Breast epithelium (tissue), 3 donors: Measurements from ENCODE around the gene SHB.

Experiments used
- CTCF ChIP-seq, 3 donors: fragments of 450-650 bp; IDR thresholded peaks; one replicate each; pipeline ENCODE4 v1.5.1; 2016 to 2017; ENCODE audit warnings: antibody characterized with exemption in 3 of 3, mild to moderate bottlenecking in 3 of 3, moderate library complexity in 3 of 3
- POLR2A ChIP-seq: fragments of 450-650 bp; IDR thresholded peaks from one replicate; pipeline ENCODE4 v1.6.1; 2016; ENCODE audit warnings: antibody characterized with exemption, mild to moderate bottlenecking, moderate library complexity
- POLR2AphosphoS5 ChIP-seq, 3 donors: sonication (generic); formaldehyde crosslinking; IDR thresholded peaks; one replicate each; pipeline ENCODE4 v1.6.1; 2017; ENCODE audit warnings: antibody characterized with exemption in 3 of 3

- TF ChIP-seq CTCF (IDR thresholded peaks at IDR 0.05), result no peak
- no peak for TF ChIP-seq POLR2A
- TF ChIP-seq POLR2AphosphoS5 (IDR thresholded peaks at IDR 0.05), result no peak
Observed at GRCh38 chr9:37974506-37975173, 94.4 kb downstream of the SHB start.
